DMS79 treated with DMSO at 0.1 percent for 48 hours (cell line): Measurements from ENCODE around the gene B3GNT9.
A peak's percentile ranks its signal among the peaks of the same experiment; 100 is the strongest.

Experiments
- DNase-seq: peaks from one replicate; lab custom pipeline; 2025; lab: John Stamatoyannopoulos, UW

The B3GNT9 gene

DNA sequence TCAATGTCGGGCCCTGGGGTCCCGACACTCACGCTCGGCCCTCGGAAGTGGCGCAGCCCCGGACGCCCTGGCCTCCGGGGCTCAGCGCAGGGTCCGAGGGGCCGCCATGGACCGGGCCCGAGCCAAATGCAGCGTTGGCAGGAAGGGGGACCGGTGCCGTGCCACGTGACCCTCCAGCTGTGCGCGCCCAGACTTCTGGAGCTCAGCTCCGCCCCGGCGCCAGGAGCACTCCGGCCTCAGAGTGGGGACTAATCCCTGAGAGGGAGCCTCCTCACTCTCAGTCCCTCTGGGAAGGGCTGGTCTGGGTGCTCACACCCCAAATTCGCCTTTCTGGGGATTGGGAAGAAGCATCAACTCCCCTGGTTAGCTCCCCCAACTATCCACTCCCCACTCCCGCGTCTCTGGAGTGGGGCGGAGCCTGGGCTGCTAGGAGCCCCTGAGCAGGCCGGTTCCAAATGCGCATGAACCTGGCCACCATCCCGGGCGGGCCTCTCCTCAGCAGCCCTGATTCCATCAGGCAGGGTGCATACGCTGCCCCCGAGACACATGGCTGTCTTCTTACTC is at the start of gene B3GNT9:
B3GNT9 (minus strand) TSS at position 166 of the 564 bp plus-strand sequence. CDS start 513 bp downstream, outside the sequence.
- peak; percentile 35 for DNase-seq

GRCh38 chr16:67200491-67200890 is 49.7 kb upstream of the B3GNT9 start:
- DNase-seq: no peak

GRCh38 chr16:67199808-67200198 is 49.0 kb upstream of the B3GNT9 start:
- no peak for DNase-seq

DNA sequence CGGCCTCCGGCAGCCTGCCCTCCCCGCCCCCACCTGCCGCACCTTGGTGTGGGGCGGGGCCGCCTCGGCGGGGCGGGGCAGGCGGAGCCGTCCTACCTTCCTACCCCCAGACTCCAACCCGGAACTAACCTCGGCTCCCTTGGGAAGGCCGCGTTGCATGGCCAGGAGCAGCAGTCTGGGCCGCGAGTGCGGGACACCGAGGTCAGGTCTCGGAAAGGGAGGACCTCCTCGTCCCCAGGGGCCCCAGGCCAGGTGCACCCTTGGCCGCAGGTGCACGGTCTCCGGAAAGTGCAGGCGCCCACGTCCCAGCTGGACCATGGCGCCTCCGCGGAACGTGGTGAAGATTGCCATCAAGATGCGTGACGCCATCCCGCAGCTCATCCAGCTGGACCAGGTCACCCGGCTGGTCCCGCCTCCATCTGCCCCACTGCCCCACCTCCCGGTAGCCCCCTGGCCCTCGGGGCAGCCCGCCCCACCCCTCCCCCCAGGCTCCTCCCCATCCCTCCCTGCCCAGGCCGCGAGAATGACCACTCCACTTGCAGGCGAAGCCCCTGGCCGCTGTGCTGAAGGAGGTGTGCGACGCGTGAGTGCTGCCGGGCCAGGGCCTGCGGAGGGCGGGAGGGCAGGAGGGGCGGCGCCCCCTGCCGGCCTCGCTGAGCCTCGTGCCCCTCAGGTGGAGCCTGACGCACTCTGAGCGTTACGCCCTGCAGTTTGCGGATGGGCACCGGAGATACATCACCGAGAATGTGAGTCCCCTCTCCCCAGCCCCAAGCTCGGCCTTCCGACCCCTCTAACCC is 48.4 kb upstream of the B3GNT9 start, which contains the start of gene ELMO3:
ELMO3 (plus strand) TSS at position 121 of the 797 bp plus-strand sequence; CDS start at position 317, 196 bp downstream.
- peak; percentile 23 for DNase-seq

DNA sequence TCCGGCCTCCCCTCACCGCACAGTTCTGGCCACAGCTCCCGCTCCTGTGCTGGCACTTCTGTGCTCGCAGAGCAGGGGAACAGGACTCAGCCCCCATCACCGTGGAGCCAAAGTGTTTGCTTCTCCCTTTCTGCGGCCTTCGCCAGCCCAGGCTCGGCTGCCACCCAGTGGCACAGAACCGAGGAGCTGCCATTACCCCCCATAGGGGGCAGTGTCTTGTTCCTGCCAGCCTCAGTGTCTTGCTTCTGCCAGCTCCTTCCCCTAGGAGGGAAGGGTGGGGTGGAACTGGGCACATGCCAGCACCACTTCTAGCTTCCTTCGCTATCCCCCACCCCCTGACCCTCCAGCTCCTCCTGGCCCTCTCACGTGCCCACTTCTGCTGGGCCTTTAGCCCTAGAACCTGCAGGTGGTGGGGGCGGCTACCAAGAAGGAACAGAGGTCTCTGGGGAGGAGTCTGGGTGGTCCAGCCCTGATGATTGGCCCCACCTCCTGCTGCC is 47.5 kb upstream of the B3GNT9 start:
- DNase-seq: peak; percentile 63

DNA sequence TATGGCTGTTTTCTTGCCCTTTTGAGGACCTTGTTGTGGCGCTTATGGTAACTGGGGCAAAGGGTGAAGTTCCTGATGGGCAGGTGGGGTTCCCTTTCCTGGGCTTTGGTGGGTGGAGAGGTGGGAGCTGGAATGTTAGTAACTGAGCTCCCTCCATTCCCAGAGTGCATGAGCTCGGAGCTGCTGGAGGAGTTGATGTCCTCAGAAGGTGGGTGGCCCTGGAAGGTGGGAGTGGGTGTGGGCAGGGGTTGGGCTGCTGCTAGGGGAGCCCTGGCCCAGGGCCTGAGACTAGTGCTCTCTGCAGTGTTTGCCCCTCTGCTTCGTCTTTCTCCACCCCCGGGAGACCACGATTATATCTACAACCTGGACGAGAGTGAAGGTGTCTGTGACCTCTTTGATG is 46.9 kb upstream of the B3GNT9 start:
- DNase-seq: no peak

DNA sequence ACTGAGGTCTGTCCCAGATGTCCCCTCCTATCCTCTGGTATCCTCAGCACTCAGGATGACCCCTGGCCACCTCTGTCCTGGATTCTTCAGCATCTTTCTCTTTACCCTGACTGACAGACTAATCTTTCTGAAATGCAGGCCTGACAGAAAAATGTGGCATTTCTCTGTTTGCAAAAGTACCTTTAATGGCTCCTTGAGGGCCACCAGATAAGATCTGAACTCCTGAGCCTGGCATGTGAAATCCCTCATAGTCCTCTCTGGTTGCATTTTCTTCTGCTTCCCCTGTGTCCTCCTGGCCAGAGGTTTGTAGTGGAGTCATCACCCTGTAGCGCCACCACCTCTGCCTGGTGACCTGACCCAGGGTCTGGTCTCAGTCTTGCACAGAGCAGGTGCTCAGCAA is 46.1 kb upstream of the B3GNT9 start:
- DNase-seq: no peak

DNA sequence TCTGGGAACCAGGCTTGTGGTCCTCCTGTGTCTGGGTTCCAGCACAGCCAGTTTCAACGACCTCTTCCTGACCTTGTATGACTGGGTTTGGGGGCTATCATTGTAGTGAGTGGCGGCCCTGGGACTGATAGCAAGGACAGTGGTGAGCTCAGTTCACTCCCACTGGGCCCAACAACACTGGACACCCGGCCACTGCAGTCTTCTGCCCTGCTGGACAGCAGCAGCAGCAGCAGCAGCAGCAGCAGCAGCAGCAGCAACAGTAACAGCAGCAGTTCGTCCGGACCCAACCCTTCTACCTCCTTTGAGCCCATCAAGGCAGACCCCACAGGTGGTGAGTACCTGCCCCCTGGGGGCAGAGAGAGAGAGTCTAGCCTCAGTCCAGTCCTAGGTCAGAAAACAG is 44.9 kb upstream of the B3GNT9 start:
- no peak for DNase-seq

- no peak for DNase-seq
Measured at GRCh38 chr16:67194260-67194659, 43.5 kb upstream of the B3GNT9 start.

- DNase-seq: no peak
Measured at GRCh38 chr16:67193536-67193935, 42.7 kb upstream of the B3GNT9 start.

- DNase-seq: no peak
Measured at GRCh38 chr16:67192781-67193361, 42.1 kb upstream of the B3GNT9 start.

GRCh38 chr16:67191995-67192681 is 41.3 kb upstream of the B3GNT9 start, which contains the start of gene E2F4:
E2F4 (plus strand) TSS chr16:67192155; CDS start chr16:67192228, 73 bp downstream.
- peak; percentile 55 for DNase-seq

DNA sequence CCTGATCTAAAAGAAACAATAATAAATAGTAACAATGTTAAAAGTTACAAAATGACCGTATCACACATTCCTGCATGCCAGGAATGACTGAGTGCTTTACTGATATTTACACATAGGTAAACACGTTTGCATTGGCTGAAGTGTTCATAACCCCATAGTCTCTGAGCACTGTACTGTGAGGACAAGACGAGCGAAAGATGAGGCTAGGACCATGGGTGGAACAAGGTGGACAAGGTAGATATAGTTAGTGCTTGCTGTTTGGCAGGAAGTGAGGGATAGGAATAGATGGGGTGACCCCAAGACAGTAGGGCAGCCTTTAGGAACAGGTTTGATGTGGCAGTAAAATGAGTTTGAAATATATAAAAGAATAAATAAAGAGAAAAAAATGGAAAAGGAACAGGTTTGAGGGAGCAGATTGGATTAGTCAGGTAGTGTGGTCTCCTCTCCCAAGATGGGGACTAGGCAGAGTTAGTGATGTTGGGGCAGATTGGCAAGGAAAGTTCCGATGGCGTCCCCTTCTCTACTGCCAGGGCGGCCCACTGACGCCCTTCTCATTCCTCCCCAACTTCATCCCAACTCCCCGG is 40.7 kb upstream of the B3GNT9 start:
- no peak for DNase-seq

GRCh38 chr16:67190448-67191399 is 39.9 kb upstream of the B3GNT9 start:
- DNase-seq: no peak

DNA sequence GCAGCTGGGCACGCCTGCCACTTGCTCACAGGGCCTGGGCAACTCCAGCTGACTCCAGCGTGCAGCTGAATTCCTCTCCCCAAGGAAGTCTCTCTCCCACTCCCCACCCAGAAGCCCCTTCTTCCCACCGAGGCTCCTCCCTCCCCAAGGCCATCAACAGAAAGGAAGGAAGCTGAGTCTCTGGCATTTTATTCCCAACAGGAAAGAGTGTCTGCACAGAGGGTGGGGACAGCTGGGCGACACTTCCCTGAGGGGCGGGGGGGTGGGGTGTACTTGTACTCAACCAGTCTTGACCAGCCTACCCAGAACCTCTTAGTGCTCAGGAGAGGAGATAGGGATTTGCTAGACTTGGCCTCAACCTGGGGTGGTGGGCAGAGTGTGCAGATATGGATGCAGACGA is 39.2 kb upstream of the B3GNT9 start, which contains the start of gene EXOC3L1:
EXOC3L1 (minus strand) TSS at position 96 of the 400 bp plus-strand sequence. CDS start 460 bp downstream, outside the sequence.
- DNase-seq: no peak

- DNase-seq: no peak
Measured at GRCh38 chr16:67188798-67189197, 38.0 kb upstream of the B3GNT9 start.

DNA sequence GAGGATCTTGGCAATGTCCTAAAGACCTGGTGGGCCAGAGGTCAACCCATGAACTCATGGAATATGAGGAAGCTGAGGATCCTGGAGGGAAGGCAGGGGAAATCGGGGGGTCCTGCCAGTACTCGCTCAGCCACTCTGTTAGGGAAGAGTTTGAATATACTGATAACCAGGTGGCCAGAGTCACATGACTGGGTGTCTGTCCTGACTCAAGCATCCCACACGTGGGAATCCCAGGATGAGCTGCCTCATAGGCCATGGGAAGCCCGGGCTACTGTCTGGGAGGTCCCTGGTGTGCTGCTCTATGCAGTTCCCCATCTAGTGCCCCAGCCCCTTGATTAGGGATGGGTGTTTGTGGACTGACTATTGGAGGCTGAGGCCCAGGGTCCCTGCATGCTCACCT is 37.5 kb upstream of the B3GNT9 start:
- no peak for DNase-seq

DNA sequence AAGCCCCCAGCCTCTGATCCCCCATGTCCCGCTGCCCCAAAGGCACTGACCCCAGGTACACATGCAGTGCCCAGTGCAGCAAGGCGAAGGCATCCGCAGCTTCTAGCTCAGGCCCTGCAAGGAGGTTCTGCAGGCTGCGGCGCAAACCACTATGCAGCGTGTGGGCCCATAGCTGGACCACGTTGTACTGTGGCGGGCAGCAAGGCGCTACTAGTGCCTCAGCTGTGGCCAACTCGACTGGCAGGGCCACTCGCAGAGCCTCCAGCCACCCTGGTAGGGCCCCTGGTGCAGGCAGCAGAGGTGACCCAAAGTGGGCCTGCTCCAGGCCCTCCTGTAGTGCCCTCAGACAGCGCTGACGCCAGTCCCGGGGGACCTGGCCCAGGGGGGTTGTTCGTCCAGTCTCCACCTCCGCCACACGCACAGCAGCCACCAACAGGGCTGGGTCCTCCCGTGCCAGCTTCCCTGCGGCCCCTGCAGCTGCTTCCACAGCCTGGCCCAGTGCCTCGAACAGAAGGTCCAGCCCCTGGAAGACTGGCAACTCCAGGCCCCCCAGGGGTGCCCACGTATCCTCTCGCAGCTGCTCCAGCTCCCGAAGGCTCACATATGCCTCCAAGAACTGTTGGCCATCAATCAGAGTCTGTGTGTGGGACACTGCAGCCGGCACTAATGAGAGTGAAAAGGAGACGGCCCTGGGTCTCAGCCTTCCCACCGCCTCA is 36.5 kb upstream of the B3GNT9 start:
- no peak for DNase-seq

GRCh38 chr16:67186550-67186950 is 35.8 kb upstream of the B3GNT9 start:
- DNase-seq: no peak

DNA sequence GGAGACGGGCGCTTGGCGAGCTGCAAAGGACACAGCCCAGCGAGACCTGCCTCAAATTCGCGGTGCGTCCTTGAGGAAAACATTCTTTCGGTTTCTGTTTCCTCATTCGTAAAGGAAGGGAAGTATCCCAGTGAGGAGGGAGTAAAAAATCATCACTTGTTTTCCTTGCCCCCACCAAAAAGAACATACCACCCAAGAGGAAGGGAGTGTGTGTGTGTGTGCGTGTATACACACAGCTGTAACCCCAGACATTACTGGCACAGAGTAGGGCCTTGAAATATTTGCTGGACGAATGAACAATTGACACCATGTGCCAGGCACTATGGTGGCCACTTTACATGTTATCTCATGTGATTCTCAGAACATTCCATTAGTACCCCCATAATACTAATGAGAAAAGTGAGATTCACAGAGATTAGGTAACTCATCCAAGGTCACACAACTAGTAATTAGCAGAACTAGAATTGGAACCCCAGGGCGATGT is 34.9 kb upstream of the B3GNT9 start:
- no peak for DNase-seq
